H1 (cell line): ENCODE data around the gene CCDC141. TPM values are rescaled to one million over a fixed set of nuclear protein-coding genes. Genes with fewer than 3 reads are reported as not detected.

Source experiments
- CTCF ChIA-PET: fragments of 300-600 bp; sonication (Branson Sonifier 250); formaldehyde crosslinking; loops from one replicate; lab custom pipeline; 2021; ENCODE audit not compliant: partially characterized antibody; lab: Charles Lee
- POLR2A ChIA-PET: fragments of 300-600 bp; sonication (Branson Sonifier 250); formaldehyde crosslinking; loops from one replicate; lab custom pipeline; 2021; ENCODE audit warnings: inconsistent platforms; ENCODE audit not compliant: partially characterized antibody; lab: Charles Lee
- DNase-seq, 2 experiments: peaks; one replicate each; pipeline versions ENCODE4 v3.0.0 to v3.0.0-alpha.2; 2010 to 2022; ENCODE audit warnings: low spot score in 2 of 2, low read depth in 1 of 2, mixed read lengths in 1 of 2
- FAIRE-seq: peaks from 2 replicates; lab custom pipeline; 2011; peaks lifted over from hg19 to GRCh38; lab: Jason Lieb, UNC
- H2AFZ ChIP-seq: 2 replicates; pipeline ENCODE4 v1.8.1; 2012; ENCODE audit warnings: low read length, inconsistent platforms
- H2AK5ac ChIP-seq: 2 replicates; pipeline ENCODE4 v1.6.1; 2013; ENCODE audit warnings: low read depth, low read length
- H2BK120ac ChIP-seq: replicated peaks from 2 replicates; pipeline ENCODE3; 2013; ENCODE audit warnings: low read depth, low read length, inconsistent platforms
- H2BK12ac ChIP-seq: 2 replicates; pipeline ENCODE4 v1.6.1; 2013; ENCODE audit warnings: low read depth, low read length
- H2BK15ac ChIP-seq: 2 replicates; pipeline ENCODE4 v1.6.1; 2013; ENCODE audit warnings: low read length
- H2BK20ac ChIP-seq: 2 replicates; pipeline ENCODE4 v1.6.1; 2013; ENCODE audit warnings: low read length
- H2BK5ac ChIP-seq: 2 replicates; pipeline ENCODE4 v1.6.1; 2013; ENCODE audit warnings: low read depth, low read length
- H3K14ac ChIP-seq: 2 replicates; pipeline ENCODE4 v1.6.1; 2013; ENCODE audit warnings: inconsistent platforms; ENCODE audit not compliant: insufficient read length
- H3K18ac ChIP-seq: 2 replicates; pipeline ENCODE4 v1.6.1; 2013; ENCODE audit warnings: low read length; ENCODE audit errors: extremely low read depth
- H3K23ac ChIP-seq: 2 replicates; pipeline ENCODE4 v1.6.1; 2013; ENCODE audit warnings: inconsistent platforms; ENCODE audit not compliant: insufficient read length
- H3K23me2 ChIP-seq: 2 replicates; pipeline ENCODE4 v1.6.1; 2013; ENCODE audit warnings: low read depth, low read length
- H3K27ac ChIP-seq: 2 replicates; pipeline ENCODE4 v1.6.1; 2011; ENCODE audit warnings: low read depth, low read length, inconsistent platforms
- H3K27me3 ChIP-seq, 4 experiments: replicated peaks in 1 of 4; 1 replicate in 1 of 4; 2 replicates in 3 of 4; pipeline versions ENCODE4 v1.6.1 to v1.8.1; 2011 to 2013; ENCODE audit warnings: low read length in 3 of 4, mild to moderate bottlenecking in 3 of 4, inconsistent platforms in 2 of 4, mixed read lengths in 2 of 4, moderate library complexity in 1 of 4; ENCODE audit not compliant: control insufficient read depth in 3 of 4, insufficient read depth in 3 of 4; ENCODE audit errors: extremely low read depth in 1 of 4
- H3K36me3 ChIP-seq, 4 experiments: 2 replicates each; pipeline versions ENCODE4 v1.6.1 to v1.8.1; 2011 to 2013; ENCODE audit warnings: mild to moderate bottlenecking in 4 of 4, low read length in 3 of 4, moderate library complexity in 2 of 4, control low read depth in 1 of 4, inconsistent platforms in 1 of 4; ENCODE audit not compliant: insufficient read depth in 4 of 4, control insufficient read depth in 2 of 4
- H3K4ac ChIP-seq: replicated peaks from 2 replicates; pipeline ENCODE3; 2013; ENCODE audit warnings: low read length, low read depth, mixed read lengths, inconsistent platforms; ENCODE audit not compliant: insufficient read length
- H3K4me1 ChIP-seq, 4 experiments: replicated peaks in 1 of 4; 1 replicate in 1 of 4; 2 replicates in 3 of 4; pipeline versions ENCODE4 v1.6.1 to v1.8.1; 2011 to 2013; ENCODE audit warnings: low read length in 3 of 4, inconsistent platforms in 2 of 4, mixed read lengths in 1 of 4; ENCODE audit not compliant: insufficient read depth in 4 of 4, control insufficient read depth in 3 of 4
- H3K4me2 ChIP-seq, 2 experiments: 2 replicates each; pipeline versions ENCODE4 v1.6.1 to v1.8.1; 2011 to 2013; ENCODE audit warnings: low read depth in 2 of 2, low read length in 2 of 2, control low read depth in 1 of 2, inconsistent platforms in 1 of 2, mild to moderate bottlenecking in 1 of 2; ENCODE audit not compliant: insufficient read depth in 1 of 2
- H3K4me3 ChIP-seq, 4 experiments: fragments of 200-600, 300-600 bp in 1 of 4; sonication (generic), shearing (Covaris generic), sonication (Bioruptor Twin) in 1 of 4; 2 replicates each; pipeline versions ENCODE4 v1.5.1 to v1.8.1; 2011 to 2016; ENCODE audit warnings: low read length in 4 of 4, low read depth in 3 of 4, control low read depth in 2 of 4, inconsistent platforms in 2 of 4, mild to moderate bottlenecking in 2 of 4, mixed read lengths in 1 of 4, moderate library complexity in 1 of 4; ENCODE audit not compliant: insufficient read depth in 2 of 4; ENCODE audit errors: extremely low read depth in 1 of 4
- H3K56ac ChIP-seq: replicated peaks from 2 replicates; pipeline ENCODE3; 2013; ENCODE audit warnings: low read depth, mild to moderate bottlenecking, mixed read lengths, low read length, inconsistent platforms; ENCODE audit not compliant: insufficient read length
- H3K79me1 ChIP-seq: 2 replicates; pipeline ENCODE4 v1.6.1; 2013; ENCODE audit warnings: low read depth, low read length, control low read depth
- H3K79me2 ChIP-seq, 2 experiments: 2 replicates each; pipeline versions ENCODE4 v1.6.1 to v1.8.1; 2012 to 2013; ENCODE audit warnings: low read length in 2 of 2, mild to moderate bottlenecking in 2 of 2, inconsistent platforms in 1 of 2; ENCODE audit not compliant: insufficient read depth in 2 of 2, control insufficient read depth in 1 of 2
- H3K9ac ChIP-seq, 4 experiments: replicated peaks in 1 of 4; 1 replicate in 1 of 4; 2 replicates in 3 of 4; pipeline versions ENCODE4 v1.6.1 to v1.8.1; 2011 to 2013; ENCODE audit warnings: low read depth in 3 of 4, low read length in 3 of 4, control low read depth in 2 of 4, mild to moderate bottlenecking in 2 of 4, moderate library complexity in 2 of 4, inconsistent platforms in 1 of 4; ENCODE audit errors: extremely low read depth in 1 of 4
- H3K9me3 ChIP-seq, 2 experiments: 2 replicates each; pipeline versions ENCODE4 v1.6.1 to v1.8.1; 2012 to 2013; ENCODE audit warnings: mild to moderate bottlenecking in 2 of 2, moderate library complexity in 2 of 2, control low read depth in 1 of 2, inconsistent platforms in 1 of 2, low read depth in 1 of 2, low read length in 1 of 2, mixed read lengths in 1 of 2; ENCODE audit not compliant: insufficient read depth in 2 of 2
- H4K20me1 ChIP-seq, 2 experiments: replicated peaks in 1 of 2; 2 replicates each; pipeline versions ENCODE3 to v1.8.1; 2011 to 2013; ENCODE audit warnings: inconsistent platforms in 2 of 2, low read length in 2 of 2, mild to moderate bottlenecking in 1 of 2; ENCODE audit not compliant: insufficient read depth in 2 of 2, control insufficient read depth in 1 of 2
- H4K5ac ChIP-seq: 2 replicates; pipeline ENCODE4 v1.6.1; 2013; ENCODE audit warnings: low read length, low read depth, mixed read lengths, inconsistent platforms; ENCODE audit not compliant: insufficient read length
- H4K8ac ChIP-seq: 2 replicates; pipeline ENCODE4 v1.8.0; 2013; ENCODE audit warnings: mild to moderate bottlenecking, moderate library complexity, low read length, inconsistent platforms; ENCODE audit not compliant: insufficient read depth; ENCODE audit errors: extremely low read depth
- H4K91ac ChIP-seq: replicated peaks from 2 replicates; pipeline ENCODE3; 2013; ENCODE audit warnings: low read length, mixed read lengths, inconsistent platforms; ENCODE audit not compliant: insufficient read length
- CHD1 ChIP-seq: IDR thresholded peaks from 2 replicates; pipeline ENCODE4 v1.6.1; 2012; ENCODE audit warnings: low read depth, low read length, improper control_type of control experiment
- EGR1 ChIP-seq: IDR thresholded peaks from 2 replicates; pipeline ENCODE4 v1.6.1; 2011; ENCODE audit warnings: low read depth, low read length, borderline replicate concordance
- GABPA ChIP-seq: IDR thresholded peaks from 2 replicates; pipeline ENCODE4 v1.6.1; 2011; ENCODE audit warnings: mild to moderate bottlenecking, low read length, moderate library complexity, borderline replicate concordance; ENCODE audit not compliant: insufficient read depth
- HDAC2 ChIP-seq, 2 experiments: fragments of 300-600 bp in 1 of 2; sonication (generic) in 1 of 2; IDR thresholded peaks; 2 replicates each; pipeline ENCODE4 v1.6.1; 2011 to 2012; ENCODE audit warnings: low read depth in 2 of 2, low read length in 2 of 2, mild to moderate bottlenecking in 2 of 2, moderate library complexity in 2 of 2, borderline replicate concordance in 1 of 2, inconsistent platforms in 1 of 2
- PHF8 ChIP-seq: fragments of 200-600 bp; sonication (generic); conservative IDR thresholded peaks from 2 replicates; pipeline ENCODE4 v1.7.1; 2012; ENCODE audit warnings: low read depth, mild to moderate bottlenecking, inconsistent platforms, low read length, moderate library complexity
- RXRA ChIP-seq: IDR thresholded peaks from 2 replicates; pipeline ENCODE4 v1.6.1; 2011; ENCODE audit warnings: low read depth, mild to moderate bottlenecking, low read length, moderate library complexity; ENCODE audit not compliant: insufficient read depth
- WGBS, 2 experiments: shearing (Covaris generic) in 1 of 2; methylation state at CpG; one replicate each; pipeline versions ENCODE4 v1.1.6 to v1.1.7; 2013 to 2015; ENCODE audit warnings: low lambda C conversion rate in 2 of 2, mixed read lengths in 2 of 2, inconsistent platforms in 1 of 2, low coverage in 1 of 2, missing lambda C conversion rate in 1 of 2; ENCODE audit not compliant: insufficient replicate concordance in 2 of 2, insufficient coverage in 1 of 2, insufficient read length in 1 of 2; ENCODE audit errors: extremely low coverage in 1 of 2, missing lambda C conversion rate in 1 of 2; 5-methylcytosine and 5-hydroxymethylcytosine counted together
- polyA plus RNA-seq, 7 experiments: library from polyadenylated mRNA; depleted of rRNA in 3 of 7; stranded (reverse) in 5 of 7; unstranded in 2 of 7; fragments of >200 nt in 5 of 7; fragments of 200-250 nt in 2 of 7; gene quantifications; 1 replicate in 5 of 7; 2 replicates in 1 of 7; 4 replicates in 1 of 7; pipeline versions ENCODE4 v1.2.1 to v1.2.3, GENCODE V29; 2011 to 2013; ENCODE audit warnings: missing spikeins in 2 of 7, mixed read lengths in 2 of 7
- total RNA-seq: library from RNA; stranded (reverse); fragmentation: NEBNext Ultra II Directional; extraction: Animal tissue kit (Norgen Biotek cat#: 25700); gene quantifications from 2 replicates; pipeline ENCODE4 v1.2.1, GENCODE V29; 2021

The CCDC141 gene
- total and polyA plus RNA-seq, 2 of the 8 experiments (the other 6 are each of a cell fraction or from before 2014, with no cell fraction given), result 0.56 to 21.6 TPM

GRCh38 chr2:179005976-179006375 is 44.0 kb downstream of the CCDC141 start:
- Histone ChIP-seq H3K27me3 (no peaks in the 10 kb centered on the region), H3K36me3 (no peaks in the 10 kb centered on the region), H2BK5ac (no peak overlapping the region), H2AK5ac (no peak overlapping the region), H3K56ac (no peak overlapping the region), H3K9ac (no peak overlapping the region), H4K91ac (no peak overlapping the region), H4K20me1 (no peaks in the 10 kb centered on the region), H2AFZ (no peak overlapping the region), H2BK120ac (no peak overlapping the region), H3K23ac (no peak overlapping the region), H3K27ac (no peak overlapping the region), H3K18ac (no peak overlapping the region), H3K23me2 (no peaks in the 10 kb centered on the region), H3K4me2 (no peak overlapping the region), H2BK15ac (no peak overlapping the region), H3K4ac (no peak overlapping the region), H3K9me3 (no peaks in the 10 kb centered on the region), H3K14ac (no peak overlapping the region), H3K4me3 (no peak overlapping the region), H3K4me1 (no peaks in the 10 kb centered on the region), H4K8ac (no peak overlapping the region), H4K5ac (no peak overlapping the region), H3K79me2 (no peaks in the 10 kb centered on the region), H2BK20ac (no peak overlapping the region), H3K79me1 (no peaks in the 10 kb centered on the region), H2BK12ac (no peak overlapping the region)
- CTCF ChIA-PET, result interaction anchor here (8.3 kb wide), 1 partner anchor 14 kb away, joined by 66 read pairs; no protein-coding TSS in a partner anchor
- no peak for TF ChIP-seq GABPA
- no peak for TF ChIP-seq RXRA
- TF ChIP-seq HDAC2 (IDR thresholded peaks at IDR 0.05; ENCODE audit: borderline replicate concordance in 1 of 2, low read depth in 2 of 2, low read length in 2 of 2), result no peak
- TF ChIP-seq EGR1, result no peak
- TF ChIP-seq PHF8, result no peak
- TF ChIP-seq CHD1, result no peak
- 84% methylated on average over 1 of the region's 1 CpG; no CpG with 5 or more reads in 1 of the 2 experiments for WGBS, 2 experiments
- POLR2A ChIA-PET, result no interaction called here
- FAIRE-seq (no peak), DNase-seq (no peak)
